Gastroesophageal sphincter (tissue), 3 donors: ENCODE results near the gene ROR2.

Source experiments
- CTCF ChIP-seq, 4 experiments: fragments of 200-600 bp in 2 of 4; fragments of 450-650 bp in 2 of 4; sonication (generic) in 1 of 4; IDR thresholded peaks; one replicate each; pipeline ENCODE4 v1.5.1; 2017 to 2019; ENCODE audit warnings: antibody characterized with exemption in 4 of 4, mild to moderate bottlenecking in 2 of 4, moderate library complexity in 2 of 4
- POLR2A ChIP-seq, 2 donors: fragments of 450-650 bp; IDR thresholded peaks; one replicate each; pipeline ENCODE4 v1.6.1; 2017; ENCODE audit warnings: antibody characterized with exemption in 2 of 2, mild to moderate bottlenecking in 2 of 2, moderate library complexity in 1 of 2
- POLR2AphosphoS5 ChIP-seq: sonication (generic); formaldehyde crosslinking; IDR thresholded peaks from one replicate; pipeline ENCODE4 v1.6.1; 2017; ENCODE audit warnings: antibody characterized with exemption

GRCh38 chr9:91787931-91788330 is 162.1 kb downstream of the ROR2 start:
- no peak for TF ChIP-seq CTCF (IDR thresholded peaks at IDR 0.05)
- no peak for TF ChIP-seq POLR2AphosphoS5
- no peak for TF ChIP-seq POLR2A (IDR thresholded peaks at IDR 0.05)
